GM19372 (cell line): ENCODE results near the gene ITGA3.

Experiments
- ATAC-seq: cut with Tn5 transposase; IDR thresholded peaks from one replicate; pipeline ENCODE4 v1.9.1; 2021; ENCODE audit warnings: mild to moderate bottlenecking, low read depth, moderate library complexity; ENCODE audit not compliant: unreplicated experiment

ITGA3 gene

GRCh38 chr17:50066995-50067394 lies 11.1 kb downstream of the ITGA3 start:
- no peak for ATAC-seq

DNA sequence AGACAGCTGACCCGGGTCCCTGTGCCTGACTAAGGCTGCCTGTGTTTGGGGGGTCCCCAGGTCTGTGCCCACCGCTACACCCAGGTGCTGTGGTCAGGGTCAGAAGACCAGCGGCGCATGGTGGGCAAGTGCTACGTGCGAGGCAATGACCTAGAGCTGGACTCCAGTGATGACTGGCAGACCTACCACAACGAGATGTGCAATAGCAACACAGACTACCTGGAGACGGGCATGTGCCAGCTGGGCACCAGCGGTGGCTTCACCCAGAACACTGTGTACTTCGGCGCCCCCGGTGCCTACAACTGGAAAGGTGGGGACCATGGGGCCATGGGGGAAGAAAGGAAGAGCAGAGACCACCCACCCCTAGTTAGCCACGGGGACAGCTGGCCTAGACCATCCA lies 12.1 kb downstream of the ITGA3 start:
- no peak for ATAC-seq

DNA sequence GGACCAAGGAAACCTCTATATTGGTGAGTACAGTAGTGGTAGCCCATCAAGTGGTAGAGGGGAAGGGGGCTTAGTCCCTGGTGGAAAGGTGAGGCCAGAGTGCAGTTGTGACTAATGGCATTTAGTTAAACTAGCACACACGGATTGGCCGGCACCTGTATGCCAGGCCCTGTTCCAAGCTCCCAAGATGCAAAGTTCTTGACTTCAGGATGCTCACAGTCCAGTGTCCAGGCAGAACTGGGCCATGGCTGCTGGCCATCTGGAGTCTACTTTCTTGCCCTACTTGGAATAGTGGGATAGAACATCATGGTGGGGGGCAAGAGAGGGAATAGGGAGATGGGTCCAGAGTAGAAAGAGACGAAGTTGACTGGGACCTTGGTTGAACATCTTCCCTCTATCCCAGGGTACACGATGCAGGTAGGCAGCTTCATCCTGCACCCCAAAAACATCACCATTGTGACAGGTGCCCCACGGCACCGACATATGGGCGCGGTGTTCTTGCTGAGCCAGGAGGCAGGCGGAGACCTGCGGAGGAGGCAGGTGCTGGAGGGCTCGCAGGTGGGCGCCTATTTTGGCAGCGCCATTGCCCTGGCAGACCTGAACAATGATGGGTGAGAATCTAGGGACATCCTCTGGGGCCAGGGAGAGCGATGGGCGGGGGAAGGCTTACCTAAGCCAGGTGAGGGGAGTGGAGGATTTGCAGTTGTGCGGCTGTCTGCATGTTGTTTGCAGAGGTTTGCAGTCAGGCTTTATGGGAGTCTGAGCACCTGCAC lies 15.2 kb downstream of the ITGA3 start:
- no peak for ATAC-seq

GRCh38 chr17:50071692-50072091 lies 15.8 kb downstream of the ITGA3 start:
- no peak for ATAC-seq

- no peak for ATAC-seq
Observed at GRCh38 chr17:50072130-50072529, 16.2 kb downstream of the ITGA3 start.

DNA sequence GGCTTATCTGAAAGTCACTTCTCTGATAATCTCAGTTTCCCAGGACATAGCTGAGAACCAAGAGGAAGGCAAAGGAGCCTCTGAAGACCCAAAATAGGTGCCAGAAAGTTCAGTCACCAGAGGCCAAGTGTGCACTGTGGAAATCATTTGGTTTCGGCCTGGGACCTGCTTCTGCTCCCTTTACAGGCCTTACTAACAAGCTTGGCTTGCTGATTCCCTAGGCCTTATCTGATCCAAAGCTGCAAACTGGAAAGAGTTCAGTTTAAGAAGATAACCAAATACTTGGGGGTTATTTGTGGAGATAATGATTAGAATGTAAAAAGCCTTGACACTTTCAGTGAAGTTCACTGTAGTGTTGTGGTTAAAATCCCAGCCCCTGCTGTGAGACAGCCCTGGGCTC lies 17.0 kb downstream of the ITGA3 start:
- no peak for ATAC-seq

DNA sequence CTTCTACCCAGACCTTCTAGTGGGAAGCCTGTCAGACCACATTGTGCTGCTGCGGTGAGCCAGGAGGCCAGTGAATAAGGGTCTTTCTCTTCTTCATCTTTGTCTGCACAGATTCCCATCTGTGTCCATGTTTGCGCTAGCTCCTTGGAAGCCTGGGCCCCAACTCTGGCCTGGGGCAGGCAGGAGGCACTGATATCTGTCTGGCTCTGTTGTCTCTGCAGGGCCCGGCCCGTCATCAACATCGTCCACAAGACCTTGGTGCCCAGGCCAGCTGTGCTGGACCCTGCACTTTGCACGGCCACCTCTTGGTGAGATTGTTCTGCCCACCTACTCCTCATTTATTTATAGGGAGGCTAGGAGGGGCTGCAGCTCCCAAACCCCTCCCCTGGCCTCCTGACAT lies 18.3 kb downstream of the ITGA3 start:
- ATAC-seq = no peak

DNA sequence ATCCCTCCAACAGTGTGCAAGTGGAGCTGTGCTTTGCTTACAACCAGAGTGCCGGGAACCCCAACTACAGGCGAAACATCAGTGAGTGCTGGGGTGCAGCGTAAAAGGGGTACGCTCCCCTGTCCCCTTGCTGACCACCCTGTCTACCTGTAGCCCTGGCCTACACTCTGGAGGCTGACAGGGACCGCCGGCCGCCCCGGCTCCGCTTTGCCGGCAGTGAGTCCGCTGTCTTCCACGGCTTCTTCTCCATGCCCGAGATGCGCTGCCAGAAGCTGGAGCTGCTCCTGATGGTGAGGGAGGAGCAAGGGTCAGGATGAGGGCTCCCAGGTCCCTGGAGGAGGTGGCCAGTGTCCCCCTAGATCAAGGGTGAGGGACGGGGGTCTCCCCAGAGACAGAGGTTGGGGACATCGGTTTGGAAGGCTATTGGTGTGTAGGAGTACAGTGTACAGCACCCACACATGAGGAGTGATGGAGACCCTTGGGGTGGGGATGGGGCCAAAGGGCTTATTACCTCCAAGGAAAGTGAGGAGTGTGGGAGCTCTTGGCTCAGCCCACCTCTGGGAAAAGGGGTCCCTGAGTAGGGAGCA lies 19.6 kb downstream of the ITGA3 start:
- ATAC-seq = no peak

DNA sequence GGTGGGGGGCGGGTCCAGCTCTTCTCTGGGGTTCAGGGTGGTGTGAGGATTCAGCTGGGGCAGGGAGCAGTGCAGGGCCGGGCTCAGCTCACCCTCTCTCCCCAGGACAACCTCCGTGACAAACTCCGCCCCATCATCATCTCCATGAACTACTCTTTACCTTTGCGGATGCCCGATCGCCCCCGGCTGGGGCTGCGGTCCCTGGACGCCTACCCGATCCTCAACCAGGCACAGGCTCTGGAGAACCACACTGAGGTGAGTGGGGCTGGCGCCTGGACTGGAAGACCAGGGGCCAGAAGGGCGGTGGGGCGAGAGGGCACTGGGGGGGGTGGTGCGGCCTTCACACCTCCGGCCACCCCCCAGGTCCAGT lies 20.3 kb downstream of the ITGA3 start:
- no peak for ATAC-seq

DNA sequence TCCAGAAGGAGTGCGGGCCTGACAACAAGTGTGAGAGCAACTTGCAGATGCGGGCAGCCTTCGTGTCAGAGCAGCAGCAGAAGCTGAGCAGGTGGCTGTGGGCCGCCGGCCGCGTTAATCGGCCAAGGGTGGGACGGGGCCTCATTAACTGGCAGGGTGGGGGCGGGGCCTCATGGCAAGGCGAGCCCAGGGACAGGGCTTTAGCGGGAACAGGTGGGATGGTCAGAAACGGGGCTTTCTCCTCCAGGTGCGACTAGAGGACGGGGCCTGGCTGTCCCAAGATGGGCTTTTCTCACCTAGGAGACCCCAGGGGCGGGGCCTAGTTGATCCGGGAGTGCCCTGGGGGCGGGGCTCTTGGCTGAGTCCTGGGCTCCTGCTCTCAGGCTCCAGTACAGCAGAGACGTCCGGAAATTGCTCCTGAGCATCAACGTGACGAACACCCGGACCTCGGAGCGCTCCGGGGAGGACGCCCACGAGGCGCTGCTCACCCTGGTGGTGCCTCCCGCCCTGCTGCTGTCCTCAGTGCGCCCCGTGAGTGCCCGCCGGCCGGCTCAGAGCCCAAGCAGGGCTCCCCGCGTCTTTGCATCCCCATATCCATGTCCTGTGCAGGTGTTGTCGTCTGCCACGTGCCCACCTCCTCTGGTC lies 20.8 kb downstream of the ITGA3 start:
- ATAC-seq = no peak

DNA sequence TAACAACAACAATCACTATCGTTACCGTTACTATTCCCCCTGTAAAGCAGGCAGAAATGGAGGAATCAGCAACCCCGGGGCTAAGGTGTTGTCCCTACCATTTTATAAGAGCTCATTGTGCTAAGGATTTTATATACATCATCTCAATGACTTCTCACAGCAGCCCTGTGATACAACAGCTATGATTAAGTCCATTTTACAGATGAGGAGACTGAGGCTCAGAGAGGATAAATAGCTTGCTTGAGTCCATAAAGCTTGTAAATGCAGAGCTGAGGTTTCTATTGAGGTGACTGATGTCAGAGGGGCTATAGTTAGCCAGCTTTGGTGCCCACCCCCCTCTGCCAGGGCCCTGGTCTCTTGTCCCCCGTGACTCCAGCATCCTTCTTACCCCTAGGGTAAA lies 22.5 kb downstream of the ITGA3 start:
- no peak for ATAC-seq

- ATAC-seq = no peak
Observed at GRCh38 chr17:50079334-50080095, 23.6 kb downstream of the ITGA3 start.

DNA sequence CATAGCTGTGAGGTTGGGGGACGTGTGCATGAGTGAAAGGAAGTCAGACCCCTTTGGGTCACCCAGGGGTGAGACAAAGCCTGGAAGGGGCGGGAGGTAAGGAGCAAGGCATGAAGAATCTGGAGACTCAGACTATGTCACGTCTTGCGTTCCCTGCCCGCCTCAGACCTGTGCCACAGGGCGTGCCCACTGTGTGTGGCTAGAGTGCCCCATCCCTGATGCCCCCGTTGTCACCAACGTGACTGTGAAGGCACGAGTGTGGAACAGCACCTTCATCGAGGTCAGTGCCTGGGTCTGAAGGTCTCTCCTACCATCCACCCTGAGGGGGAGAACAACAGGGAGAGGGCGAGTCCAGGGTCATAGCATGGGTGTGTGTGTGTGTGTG lies 24.2 kb downstream of the ITGA3 start:
- no peak for ATAC-seq

DNA sequence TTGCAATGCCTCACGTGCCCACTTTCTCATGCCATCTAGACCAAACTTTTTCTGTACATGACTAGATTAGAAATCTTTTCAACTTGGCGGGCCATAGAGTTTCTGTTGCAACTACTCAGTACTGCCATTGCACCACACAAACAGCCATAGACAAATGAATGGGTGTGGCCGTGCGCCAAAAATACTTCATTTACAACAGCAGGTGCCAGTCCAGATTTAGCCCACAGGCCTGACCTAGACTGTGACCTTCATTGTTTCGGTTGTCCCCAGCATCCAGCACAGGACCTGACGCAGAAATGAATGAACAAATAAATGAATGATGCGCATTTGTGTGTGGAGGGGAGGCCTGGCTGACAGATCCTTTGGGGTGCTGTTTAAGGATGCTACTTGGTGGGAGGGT lies 24.9 kb downstream of the ITGA3 start:
- ATAC-seq = no peak

GRCh38 chr17:50081757-50082156 lies 25.8 kb downstream of the ITGA3 start:
- ATAC-seq = no peak

DNA sequence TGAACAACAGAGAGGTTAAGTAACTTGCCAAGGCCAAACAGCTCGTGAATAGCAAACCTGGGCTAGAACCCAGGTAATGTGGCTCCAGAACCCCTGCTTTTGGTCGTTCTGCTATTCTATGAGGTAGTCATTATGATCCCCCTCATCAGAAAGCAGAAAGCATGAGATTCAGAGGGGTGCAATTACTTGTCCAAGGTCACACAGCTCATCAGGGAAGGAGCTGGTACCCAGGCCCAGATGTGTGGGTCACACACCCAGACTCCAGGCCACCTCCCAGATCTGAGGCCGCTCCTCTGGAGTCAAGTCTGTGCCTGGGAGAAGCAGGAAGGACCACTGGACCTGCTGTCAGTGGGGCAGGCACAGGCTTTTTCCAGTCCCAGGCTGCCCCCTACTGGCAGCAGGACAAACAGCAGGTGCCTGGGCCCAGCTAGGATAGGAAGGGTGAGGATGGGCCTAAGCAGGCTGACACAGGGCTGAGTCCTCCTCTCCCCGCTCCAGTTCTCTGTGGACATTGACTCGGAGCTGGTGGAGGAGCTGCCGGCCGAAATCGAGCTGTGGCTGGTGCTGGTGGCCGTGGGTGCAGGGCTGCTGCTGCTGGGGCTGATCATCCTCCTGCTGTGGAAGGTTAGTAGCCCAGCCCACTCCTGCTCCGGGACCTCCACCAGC lies 31.5 kb downstream of the ITGA3 start:
- no peak for ATAC-seq

GRCh38 chr17:50087912-50088405 lies 32.0 kb downstream of the ITGA3 start:
- no peak for ATAC-seq

DNA sequence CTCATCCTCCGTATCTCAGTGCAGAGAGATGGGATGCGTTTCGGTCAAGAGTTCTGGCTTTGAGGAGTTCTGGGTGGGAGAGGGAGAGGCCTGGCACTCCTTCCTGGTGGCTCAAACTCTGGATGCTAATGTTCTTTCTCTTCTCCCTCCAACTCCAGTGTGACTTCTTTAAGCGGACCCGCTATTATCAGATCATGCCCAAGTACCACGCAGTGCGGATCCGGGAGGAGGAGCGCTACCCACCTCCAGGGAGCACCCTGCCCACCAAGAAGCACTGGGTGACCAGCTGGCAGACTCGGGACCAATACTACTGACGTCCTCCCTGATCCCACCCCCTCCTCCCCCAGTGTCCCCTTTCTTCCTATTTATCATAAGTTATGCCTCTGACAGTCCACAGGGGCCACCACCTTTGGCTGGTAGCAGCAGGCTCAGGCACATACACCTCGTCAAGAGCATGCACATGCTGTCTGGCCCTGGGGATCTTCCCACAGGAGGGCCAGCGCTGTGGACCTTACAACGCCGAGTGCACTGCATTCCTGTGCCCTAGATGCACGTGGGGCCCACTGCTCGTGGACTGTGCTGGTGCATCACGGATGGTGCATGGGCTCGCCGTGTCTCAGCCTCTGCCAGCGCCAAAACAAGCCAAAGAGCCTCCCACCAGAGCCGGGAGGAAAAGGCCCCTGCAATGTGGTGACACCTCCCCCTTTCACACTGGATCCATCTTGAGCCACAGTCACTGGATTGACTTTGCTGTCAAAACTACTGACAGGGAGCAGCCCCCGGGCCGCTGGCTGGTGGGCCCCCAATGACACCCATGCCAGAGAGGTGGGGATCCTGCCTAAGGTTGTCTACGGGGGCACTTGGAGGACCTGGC lies 33.3 kb downstream of the ITGA3 start:
- no peak for ATAC-seq

DNA sequence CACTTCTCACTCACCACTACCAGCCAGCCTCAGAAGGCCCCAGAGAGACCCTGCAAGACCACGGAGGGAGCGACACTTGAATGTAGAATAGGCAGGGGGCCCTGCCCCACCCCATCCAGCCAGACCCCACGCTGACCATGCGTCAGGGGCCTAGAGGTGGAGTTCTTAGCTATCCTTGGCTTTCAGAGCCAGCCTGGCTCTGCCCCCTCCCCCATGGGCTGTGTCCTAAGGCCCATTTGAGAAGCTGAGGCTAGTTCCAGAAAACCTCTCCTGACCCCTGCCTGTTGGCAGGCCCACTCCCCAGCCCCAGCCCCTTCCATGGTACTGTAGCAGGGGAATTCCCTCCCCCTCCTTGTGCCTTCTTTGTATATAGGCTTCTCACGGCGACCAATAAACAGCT lies 34.2 kb downstream of the ITGA3 start:
- no peak for ATAC-seq
